ENCODE results near the gene ZNF331.
"Not testable (repeated sequence)": the region's sequence is repeated elsewhere in the genome, so short reads cannot be mapped to it uniquely, and the experiment has no call there.

The ZNF331 gene

DNA sequence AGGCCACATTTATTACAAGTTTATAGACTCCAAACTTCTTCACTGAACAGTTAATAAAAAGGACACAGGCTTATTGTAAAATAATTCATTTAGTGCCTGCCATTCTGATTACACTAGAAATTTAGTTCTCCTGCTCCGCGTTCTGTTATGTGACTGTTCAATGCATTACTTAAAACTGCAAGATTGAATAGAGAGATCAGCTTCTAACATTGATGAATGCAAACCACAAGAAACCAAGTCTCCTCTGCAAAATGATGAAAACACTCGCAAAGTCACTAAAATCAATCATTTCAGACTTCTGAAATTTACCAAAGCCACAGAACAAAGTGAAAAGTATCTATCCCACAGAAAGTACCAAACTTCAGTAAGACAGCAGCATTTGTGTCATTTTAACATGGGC, 22.9 kb upstream of the ZNF331 start:
- DNase-seq, H3K4me3 Mint-ChIP-seq, H3K36me3 Mint-ChIP-seq, H3K27ac Mint-ChIP-seq, H3K4me1 Mint-ChIP-seq, CTCF ChIA-PET, H3K27me3 Mint-ChIP-seq: not testable (repeated sequence)
- peaks cover 24% of the 10 kb centered on the region for H3K9me3 Mint-ChIP-seq

DNA sequence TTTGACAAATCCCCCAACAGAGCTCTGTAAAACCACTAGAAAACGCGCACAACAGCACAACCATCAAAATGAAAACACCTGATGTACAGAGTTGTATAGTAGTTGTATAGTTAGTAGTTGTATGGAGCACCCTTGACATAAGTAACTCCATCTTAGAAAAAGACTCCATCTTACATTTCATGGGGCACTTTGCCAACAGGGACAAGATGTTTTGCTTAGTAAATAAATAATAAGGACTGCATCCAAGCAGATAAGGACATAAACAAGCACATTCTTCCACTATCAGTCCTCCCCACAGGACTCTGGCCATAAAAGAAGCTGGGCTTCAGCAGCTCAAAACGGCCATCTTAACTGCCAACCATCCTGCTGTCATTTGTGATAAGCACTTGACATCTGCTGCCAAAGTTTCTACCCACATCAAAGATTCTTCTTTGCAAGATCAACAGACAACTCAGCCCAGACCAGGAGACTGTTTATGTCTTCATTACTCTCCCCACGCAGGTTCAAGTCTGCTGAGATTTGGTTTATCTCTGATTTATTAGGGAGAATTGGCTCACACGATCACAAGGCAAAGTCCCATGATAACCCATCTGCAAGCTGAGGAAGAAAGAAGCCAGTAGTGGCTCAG, 20.7 kb upstream of the ZNF331 start:
- no peak for DNase-seq
- Mint-ChIP-seq H3K4me1 (peaks cover 22% of the 10 kb centered on the region), H3K36me3 (peaks cover 22% of the 10 kb centered on the region), H3K9me3 (peaks cover 27% of the 10 kb centered on the region), H3K4me3 (no peak overlapping the region), H3K27ac (no peak overlapping the region), H3K27me3 (no peaks in the 10 kb centered on the region)
- CTCF ChIA-PET = no interaction called here

DNA sequence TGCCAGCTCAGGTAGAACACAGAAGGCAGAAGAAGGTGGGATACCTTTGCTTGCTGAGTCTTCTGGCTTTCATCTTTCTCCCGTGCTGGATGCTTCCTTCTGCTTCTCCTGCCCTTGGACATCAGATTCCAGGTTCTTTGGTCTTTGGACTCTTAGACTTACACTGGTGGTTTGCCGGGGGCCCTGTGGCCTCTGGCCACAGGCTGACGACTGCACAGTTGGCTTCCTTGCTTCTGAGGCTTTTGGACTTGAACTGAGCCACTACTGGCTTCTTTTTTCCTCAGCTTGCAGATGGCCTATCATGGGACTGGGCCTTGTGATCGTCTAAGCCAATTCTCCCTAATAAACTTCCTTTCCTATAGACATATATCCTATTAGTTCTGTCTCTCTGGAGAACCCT, 19.8 kb upstream of the ZNF331 start:
- Mint-ChIP-seq H3K4me3 (no peak overlapping the region), H3K36me3 (peaks cover 28% of the 10 kb centered on the region), H3K9me3 (peaks cover 32% of the 10 kb centered on the region), H3K27me3 (no peaks in the 10 kb centered on the region), H3K27ac (no peak overlapping the region), H3K4me1 (peaks cover 25% of the 10 kb centered on the region)
- DNase-seq = no peak
- CTCF ChIA-PET = no interaction called here

DNA sequence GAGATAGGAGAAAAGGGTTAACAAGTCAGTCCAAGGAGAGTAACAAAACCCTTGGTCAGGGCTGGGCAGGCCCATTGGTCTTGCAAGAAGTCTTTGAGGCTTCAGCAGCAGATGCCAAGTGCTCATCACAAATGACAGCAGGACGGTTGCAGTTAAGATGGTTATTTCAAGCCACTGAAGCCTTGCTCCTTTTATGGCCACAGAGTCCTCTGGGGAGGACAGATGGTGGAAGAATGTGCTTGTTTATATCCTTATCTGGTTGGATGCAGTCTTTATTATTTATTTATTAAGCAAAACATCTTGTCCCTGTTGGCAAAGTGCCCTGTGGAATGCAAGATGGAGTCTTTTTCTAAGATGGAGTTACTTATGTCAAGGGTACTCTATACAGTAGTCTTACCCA, 19.2 kb upstream of the ZNF331 start:
- Mint-ChIP-seq H3K27ac (peak overlapping the region; percentile 70), H3K36me3 (peaks cover 31% of the 10 kb centered on the region), H3K4me1 (peaks cover 25% of the 10 kb centered on the region), H3K9me3 (peaks cover 32% of the 10 kb centered on the region), H3K27me3 (no peaks in the 10 kb centered on the region), H3K4me3 (no peak overlapping the region)
- no peak for DNase-seq
- CTCF ChIA-PET = no interaction called here

DNA sequence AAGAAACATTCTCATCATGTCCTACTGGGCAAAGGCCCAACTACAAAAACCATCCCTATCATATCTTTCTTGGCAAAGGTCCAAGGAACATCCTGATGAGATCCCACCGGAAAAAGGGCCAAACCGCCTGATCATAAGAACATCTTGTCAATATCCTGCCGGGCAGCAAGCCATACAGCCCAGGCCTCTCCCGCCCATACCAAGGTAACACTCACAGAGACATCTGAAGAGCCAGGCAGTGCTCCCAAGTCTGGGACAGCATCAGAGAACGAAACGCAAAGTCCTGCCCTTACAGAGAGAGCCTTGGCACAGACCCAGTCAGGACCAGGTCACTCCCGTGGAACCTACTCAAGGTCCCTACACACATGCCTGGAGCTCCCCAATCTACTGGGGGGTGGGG, 18.5 kb upstream of the ZNF331 start:
- peaks cover 36% of the 10 kb centered on the region for H3K36me3 Mint-ChIP-seq
- peak overlapping the region; percentile 82 for H3K27ac Mint-ChIP-seq
- H3K27me3 Mint-ChIP-seq = no peaks in the 10 kb centered on the region
- H3K9me3 Mint-ChIP-seq = peaks cover 37% of the 10 kb centered on the region
- no peak for DNase-seq
- CTCF ChIA-PET = interaction anchor here (1.0 kb wide), 1 partner anchor 95 kb away, joined by 3 read pairs; no protein-coding TSS in a partner anchor
- peaks cover 25% of the 10 kb centered on the region for H3K4me1 Mint-ChIP-seq
- H3K4me3 Mint-ChIP-seq = peak overlapping the region; percentile 8

DNA sequence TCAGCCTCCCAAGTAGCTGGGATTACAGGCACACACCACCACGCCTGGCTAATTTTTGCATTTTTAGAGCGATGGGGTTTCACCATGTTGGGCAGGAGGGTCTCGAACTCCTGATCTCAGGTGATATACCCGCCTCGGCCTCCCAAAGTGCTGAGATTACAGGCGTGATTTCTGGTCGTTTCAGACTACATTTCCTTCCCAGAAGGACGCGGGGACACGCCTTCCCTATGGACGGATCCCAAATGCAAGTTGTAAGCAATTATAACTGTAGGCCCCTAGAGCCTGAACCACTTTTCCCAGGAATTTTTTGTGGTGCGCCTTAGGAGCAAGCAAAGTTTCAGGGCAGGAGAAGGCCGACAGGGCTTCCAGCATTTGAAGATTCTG, 17.8 kb upstream of the ZNF331 start:
- H3K27me3 Mint-ChIP-seq = no peaks in the 10 kb centered on the region
- CTCF ChIA-PET = interaction anchor here (1.0 kb wide), 1 partner anchor 95 kb away, joined by 3 read pairs; no protein-coding TSS in a partner anchor
- peak overlapping the region; percentile 99 for H3K4me3 Mint-ChIP-seq
- H3K36me3 Mint-ChIP-seq = peaks cover 39% of the 10 kb centered on the region
- peak overlapping the region; percentile 96 for H3K27ac Mint-ChIP-seq
- peaks cover 40% of the 10 kb centered on the region for H3K9me3 Mint-ChIP-seq
- DNase-seq = no peak
- H3K4me1 Mint-ChIP-seq = peaks cover 25% of the 10 kb centered on the region

DNA sequence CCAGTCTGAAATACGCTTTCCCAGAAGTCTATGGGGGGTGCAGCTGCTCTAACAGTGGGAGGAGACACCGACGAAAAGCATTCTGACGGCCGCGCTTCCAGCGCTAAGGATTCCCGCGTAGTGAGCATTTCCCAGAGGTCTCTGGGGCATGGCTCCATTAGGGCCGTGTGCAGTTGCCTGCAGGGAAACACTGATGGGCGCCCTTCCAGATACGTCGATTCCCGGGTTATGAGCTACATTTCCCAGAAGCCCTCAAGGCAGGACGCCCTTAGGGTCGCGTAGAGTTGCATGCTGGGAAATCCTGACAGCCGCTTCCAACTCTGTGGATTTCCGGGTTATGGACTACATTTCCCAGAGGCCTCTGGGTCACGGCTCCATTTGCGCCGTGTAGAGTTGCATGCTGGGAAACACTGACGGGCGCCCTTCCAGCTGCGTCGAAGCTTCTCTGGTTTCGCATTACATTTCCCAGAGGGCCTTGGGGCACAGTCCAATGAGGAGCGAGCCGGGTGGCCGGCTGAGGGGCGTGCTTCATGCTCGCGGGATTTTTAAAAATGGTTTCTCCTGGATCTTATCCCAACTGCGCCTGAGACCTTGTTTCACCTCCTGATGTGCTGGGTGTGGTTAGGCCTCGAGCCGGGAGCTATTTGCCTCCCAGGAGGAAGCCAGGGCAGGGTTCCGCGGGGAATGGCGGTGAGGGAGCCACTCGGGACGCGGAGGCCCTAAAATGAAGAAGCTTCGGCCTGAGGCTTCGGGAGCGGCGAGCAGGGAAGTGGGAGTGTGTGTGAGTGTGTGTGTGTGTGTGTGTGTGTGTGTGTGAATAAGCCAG, 17.2 kb upstream of the ZNF331 start:
- peak; percentile 93 for DNase-seq
- H3K27ac Mint-ChIP-seq = peak overlapping the region; percentile 96
- H3K36me3 Mint-ChIP-seq = peaks cover 45% of the 10 kb centered on the region
- CTCF ChIA-PET = interaction anchor here (0.6 kb wide), 1 partner anchor 272 kb away, joined by 4 read pairs; no protein-coding TSS in a partner anchor
- H3K27me3 Mint-ChIP-seq = no peaks in the 10 kb centered on the region
- peaks cover 44% of the 10 kb centered on the region for H3K9me3 Mint-ChIP-seq
- peak overlapping the region; percentile 99 for H3K4me3 Mint-ChIP-seq
- peaks cover 25% of the 10 kb centered on the region for H3K4me1 Mint-ChIP-seq

DNA sequence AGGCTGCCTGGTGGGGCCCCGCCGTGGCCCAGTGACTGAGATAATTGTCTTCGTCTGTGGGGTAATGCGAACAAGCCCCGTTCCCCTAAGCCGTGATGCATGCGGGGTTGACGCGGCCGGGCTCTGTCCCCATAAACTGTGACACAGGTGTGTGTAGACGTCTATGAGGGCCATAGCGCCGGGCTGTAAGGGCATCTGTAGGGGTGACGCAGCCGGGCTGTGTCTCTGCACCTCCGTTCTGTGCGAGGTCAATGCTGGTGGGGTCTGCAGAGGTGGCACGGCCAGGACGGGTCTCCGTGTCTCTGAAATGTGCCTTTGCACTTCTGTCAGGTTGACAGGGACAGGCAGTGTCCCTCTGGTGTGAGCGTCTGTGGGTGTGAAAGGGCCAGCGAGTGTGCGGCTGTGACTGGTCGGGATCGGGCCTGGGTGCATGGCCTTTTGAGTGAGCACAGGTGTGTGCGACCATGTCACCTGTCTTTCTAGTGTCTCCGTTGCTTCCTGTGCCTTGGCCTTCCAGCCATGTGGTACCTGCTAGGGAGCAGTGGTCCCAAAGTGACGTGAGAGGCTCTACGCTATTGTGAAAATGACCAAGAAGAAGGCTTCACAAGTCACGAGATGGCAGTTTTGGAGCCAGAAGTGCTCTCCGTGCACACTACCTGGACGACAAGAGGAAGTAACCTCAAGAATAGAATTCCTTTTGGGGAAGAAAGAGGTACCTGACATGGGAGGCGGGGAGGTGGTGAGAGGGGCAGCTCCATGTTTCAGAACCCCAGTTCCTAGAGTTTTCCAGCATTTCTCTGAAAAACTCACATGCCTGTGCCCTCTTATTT, 16.4 kb upstream of the ZNF331 start:
- H3K36me3 Mint-ChIP-seq = peaks cover 50% of the 10 kb centered on the region
- H3K9me3 Mint-ChIP-seq = peaks cover 48% of the 10 kb centered on the region
- H3K4me1 Mint-ChIP-seq = peaks cover 25% of the 10 kb centered on the region
- H3K4me3 Mint-ChIP-seq = peak overlapping the region; percentile 99
- CTCF ChIA-PET = no interaction called here
- peak overlapping the region; percentile 96 for H3K27ac Mint-ChIP-seq
- DNase-seq = peak; percentile 38
- H3K27me3 Mint-ChIP-seq = no peaks in the 10 kb centered on the region

DNA sequence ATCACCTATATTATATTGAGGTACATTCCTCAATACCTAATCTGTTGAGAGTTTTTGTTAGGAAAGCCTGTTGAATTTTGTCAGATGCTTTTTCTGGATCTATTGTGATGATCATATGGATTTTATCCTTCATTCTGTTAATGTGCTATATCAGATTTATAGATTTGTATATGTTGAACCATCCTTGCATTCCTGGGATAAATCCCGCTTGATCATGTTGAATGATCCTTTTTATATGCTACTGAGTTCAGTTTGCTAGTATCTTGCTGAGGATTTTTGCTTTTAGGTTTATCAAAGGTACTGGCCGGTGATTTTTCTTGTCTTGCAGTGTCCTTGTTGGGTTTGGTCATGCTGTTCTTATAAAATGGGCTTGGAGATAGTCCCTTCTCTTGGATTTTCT, 12.0 kb upstream of the ZNF331 start:
- H3K27ac Mint-ChIP-seq = no peak overlapping the region
- H3K4me3 Mint-ChIP-seq = no peak overlapping the region
- no peak for DNase-seq
- no peaks in the 10 kb centered on the region for H3K27me3 Mint-ChIP-seq
- peaks cover 52% of the 10 kb centered on the region for H3K36me3 Mint-ChIP-seq
- peaks cover 39% of the 10 kb centered on the region for H3K9me3 Mint-ChIP-seq
- CTCF ChIA-PET = no interaction called here
- H3K4me1 Mint-ChIP-seq = peaks cover 16% of the 10 kb centered on the region

DNA sequence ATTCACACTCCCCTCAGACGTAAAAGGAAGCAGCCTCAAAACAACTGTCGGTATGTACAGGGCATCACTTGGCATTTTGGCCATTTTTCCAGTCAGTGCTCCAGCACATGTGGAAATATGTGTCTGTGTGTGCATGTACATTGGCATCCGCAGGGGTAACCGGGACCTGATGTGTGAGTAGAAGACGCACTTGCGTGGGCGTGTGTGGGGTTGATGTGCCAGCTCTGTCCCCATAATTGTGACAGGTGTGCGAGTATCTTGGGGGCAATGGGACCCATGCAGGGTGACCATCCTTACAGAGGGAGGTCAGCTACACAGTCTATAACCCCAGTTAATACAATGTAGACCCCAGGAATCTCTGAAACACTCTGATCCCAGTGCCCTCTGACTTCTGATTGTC, 7.3 kb upstream of the ZNF331 start:
- no peak for DNase-seq
- no peak overlapping the region for H3K27ac Mint-ChIP-seq
- H3K4me1 Mint-ChIP-seq = no peaks in the 10 kb centered on the region
- CTCF ChIA-PET = no interaction called here
- peaks cover 30% of the 10 kb centered on the region for H3K36me3 Mint-ChIP-seq
- no peak overlapping the region for H3K4me3 Mint-ChIP-seq
- peaks cover 20% of the 10 kb centered on the region for H3K9me3 Mint-ChIP-seq
- H3K27me3 Mint-ChIP-seq = no peaks in the 10 kb centered on the region

DNA sequence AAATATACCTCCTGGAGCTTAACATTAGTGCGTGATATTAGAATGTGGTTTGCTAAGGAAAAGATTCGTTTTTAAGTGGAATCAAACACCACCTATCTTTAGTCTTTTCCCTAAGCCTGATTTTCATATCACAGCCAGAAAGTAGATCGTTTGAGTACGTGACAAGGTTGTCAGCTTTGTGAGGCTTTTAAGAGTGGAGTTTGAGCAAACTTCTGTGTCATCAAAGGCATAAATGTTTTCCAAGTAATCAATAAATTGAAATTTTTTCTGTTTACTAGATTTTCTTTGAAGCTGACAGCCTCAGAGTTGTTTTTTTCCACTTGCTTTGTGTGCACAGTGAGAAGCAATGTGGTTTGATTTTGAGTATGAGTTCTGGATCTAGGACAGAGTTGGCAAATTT, 6.5 kb upstream of the ZNF331 start:
- H3K4me1 Mint-ChIP-seq = peaks cover 2% of the 10 kb centered on the region
- DNase-seq = no peak
- CTCF ChIA-PET = no interaction called here
- peaks cover 23% of the 10 kb centered on the region for H3K36me3 Mint-ChIP-seq
- no peak overlapping the region for H3K27ac Mint-ChIP-seq
- no peak overlapping the region for H3K4me3 Mint-ChIP-seq
- no peaks in the 10 kb centered on the region for H3K27me3 Mint-ChIP-seq
- H3K9me3 Mint-ChIP-seq = peaks cover 13% of the 10 kb centered on the region

DNA sequence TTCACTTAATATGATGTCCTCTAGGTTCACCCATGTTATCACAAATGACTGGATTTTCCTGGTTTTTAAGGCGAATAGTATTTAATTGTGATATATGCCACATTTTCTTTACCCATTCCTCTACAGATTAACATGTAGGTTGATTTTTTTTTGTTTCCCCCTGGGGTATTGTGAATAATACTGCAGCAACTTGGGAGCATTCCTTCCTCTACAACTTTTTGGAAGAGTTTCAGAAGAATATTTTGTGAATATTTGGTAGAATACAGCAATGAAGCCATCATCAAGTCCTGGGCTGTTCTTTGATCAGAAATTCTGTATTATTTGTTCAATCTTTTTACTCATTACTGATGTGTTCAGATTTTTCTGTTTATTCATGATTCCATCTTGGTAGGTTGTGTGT, 5.6 kb upstream of the ZNF331 start:
- no peak for DNase-seq
- Mint-ChIP-seq H3K4me1 (peaks cover 8% of the 10 kb centered on the region), H3K9me3 (peaks cover 11% of the 10 kb centered on the region), H3K27me3 (no peaks in the 10 kb centered on the region), H3K27ac (no peak overlapping the region), H3K4me3 (no peak overlapping the region), H3K36me3 (peaks cover 20% of the 10 kb centered on the region)
- CTCF ChIA-PET = no interaction called here

DNA sequence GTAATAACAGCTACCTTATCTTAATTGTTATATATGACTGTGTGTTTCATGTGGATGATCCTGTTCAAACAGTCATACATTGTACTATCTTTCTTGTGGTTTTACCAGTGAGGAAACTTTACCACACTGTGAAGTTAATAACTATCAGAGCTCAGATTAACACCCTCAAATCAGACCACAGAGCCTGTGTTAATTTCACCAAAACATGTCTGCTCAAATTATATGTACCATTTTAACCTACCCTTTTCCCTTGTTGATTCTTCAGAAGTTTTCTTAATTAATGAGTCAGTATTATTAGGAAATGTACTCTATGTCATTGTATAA, 1.8 kb upstream of the ZNF331 start:
- Mint-ChIP-seq H3K27ac (no peak overlapping the region), H3K27me3 (no peaks in the 10 kb centered on the region), H3K36me3 (peaks cover 26% of the 10 kb centered on the region), H3K9me3 (peaks cover 7% of the 10 kb centered on the region), H3K4me1 (peaks cover 22% of the 10 kb centered on the region), H3K4me3 (peak overlapping the region; percentile 4)
- CTCF ChIA-PET = interaction anchor here (1.6 kb wide), 1 partner anchor 111 kb away, joined by 3 read pairs; no protein-coding TSS in a partner anchor
- no peak for DNase-seq

DNA sequence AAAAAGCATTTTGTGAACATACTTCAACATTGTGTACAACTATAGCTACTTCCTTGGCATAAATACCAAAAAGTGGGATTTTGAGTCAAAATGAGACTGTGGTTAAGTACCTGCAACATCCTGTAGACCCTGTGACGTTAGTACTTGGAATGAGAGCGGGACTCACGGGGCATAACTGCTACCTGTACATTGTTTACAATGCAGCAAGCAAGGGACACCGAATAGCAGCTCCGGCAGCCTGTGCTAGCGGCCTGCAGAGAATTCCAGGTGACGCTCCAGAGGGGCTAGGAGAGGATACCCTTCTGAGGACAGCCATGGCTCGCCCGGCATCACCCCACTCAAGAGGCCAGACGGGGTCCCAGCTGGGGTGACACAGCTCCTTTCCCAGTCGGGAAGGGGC, 824 bp upstream of the ZNF331 start:
- H3K27me3 Mint-ChIP-seq = no peaks in the 10 kb centered on the region
- peak overlapping the region; percentile 96 for H3K27ac Mint-ChIP-seq
- DNase-seq = peak; percentile 27
- CTCF ChIA-PET = interaction anchor here (1.6 kb wide), 1 partner anchor 111 kb away, joined by 3 read pairs; no protein-coding TSS in a partner anchor
- H3K9me3 Mint-ChIP-seq = peaks cover 7% of the 10 kb centered on the region
- peaks cover 22% of the 10 kb centered on the region for H3K4me1 Mint-ChIP-seq
- peak overlapping the region; percentile 95 for H3K4me3 Mint-ChIP-seq
- peaks cover 28% of the 10 kb centered on the region for H3K36me3 Mint-ChIP-seq

Measured in activated naive CD4-positive, alpha-beta T cell treated with anti-CD3 and anti-CD28 coated beads, Interleukin-2, amount 10 ng/mL, durations not matched to agents 7 days and 5 days (primary cell).